Fibroblast of lung (primary cell): ENCODE results near the gene CACNA1A. TPM values are rescaled to one million over a fixed set of nuclear protein-coding genes. Genes with fewer than 3 reads are reported as not detected.

Experiments used
- DNase-seq, 2 donors: peaks; one replicate each; pipeline versions ENCODE4 v3.0.0 to v3.0.0-alpha.2; 2010; ENCODE audit warnings: low read depth in 2 of 2
- H2AFZ ChIP-seq: 2 replicates; pipeline ENCODE4 v1.5.1; 2012; ENCODE audit warnings: low read length, control low read depth, inconsistent platforms
- H3K27ac ChIP-seq: 2 replicates; pipeline ENCODE4 v1.5.1; 2011; ENCODE audit warnings: low read length, control low read depth; ENCODE audit not compliant: insufficient read depth
- H3K27me3 ChIP-seq: 2 replicates; pipeline ENCODE4 v1.5.1; 2011; ENCODE audit warnings: mild to moderate bottlenecking, low read length; ENCODE audit not compliant: control insufficient read depth, insufficient read depth
- H3K36me3 ChIP-seq: 2 replicates; pipeline ENCODE4 v1.5.1; 2011; ENCODE audit warnings: low read length; ENCODE audit not compliant: control insufficient read depth, insufficient read depth
- H3K4me1 ChIP-seq: 2 replicates; pipeline ENCODE4 v1.5.1; 2011; ENCODE audit warnings: low read length; ENCODE audit not compliant: control insufficient read depth, insufficient read depth; ENCODE audit errors: extremely low read depth
- H3K4me2 ChIP-seq: 2 replicates; pipeline ENCODE4 v1.5.1; 2011; ENCODE audit warnings: low read length, control low read depth; ENCODE audit not compliant: insufficient read depth; ENCODE audit errors: extremely low read depth
- H3K4me3 ChIP-seq, 4 experiments: fragments of 200-600 bp in 1 of 4; sonication (generic) in 1 of 4; replicated peaks in 1 of 4; 2 replicates each; pipeline ENCODE4 v1.5.1; 2011 to 2016; ENCODE audit warnings: low read length in 4 of 4, low read depth in 3 of 4, mild to moderate bottlenecking in 3 of 4, control low read depth in 2 of 4, inconsistent platforms in 1 of 4, mixed read lengths in 1 of 4; ENCODE audit not compliant: insufficient read depth in 1 of 4; ENCODE audit errors: control extremely low read depth in 1 of 4
- H3K79me2 ChIP-seq: 2 replicates; pipeline ENCODE4 v1.5.1; 2012; ENCODE audit warnings: mild to moderate bottlenecking, low read length, inconsistent platforms; ENCODE audit not compliant: control insufficient read depth, insufficient read depth
- H3K9ac ChIP-seq: 2 replicates; pipeline ENCODE4 v1.5.1; 2011; ENCODE audit warnings: mild to moderate bottlenecking, low read length, control low read depth; ENCODE audit not compliant: insufficient read depth
- H3K9me3 ChIP-seq: 2 replicates; pipeline ENCODE4 v1.5.1; 2012; ENCODE audit warnings: low read depth, low read length; ENCODE audit not compliant: control insufficient read depth, insufficient read depth
- H4K20me1 ChIP-seq: 2 replicates; pipeline ENCODE4 v1.5.1; 2011; ENCODE audit warnings: low read length; ENCODE audit not compliant: control insufficient read depth, insufficient read depth; ENCODE audit errors: extremely low read depth
- EZH2 ChIP-seq: IDR thresholded peaks from 2 replicates; pipeline ENCODE4 v1.5.1; 2012; ENCODE audit warnings: low read length, control low read depth, mild to moderate bottlenecking; ENCODE audit errors: missing control alignments
- polyA plus RNA-seq, 2 donors: library from polyadenylated mRNA; depleted of rRNA in 1 of 2; stranded (reverse) in 1 of 2; unstranded in 1 of 2; fragments of >200 nt; gene quantifications; 2 replicates each; pipeline ENCODE4 v1.2.1, GENCODE V29; 2011 to 2012; ENCODE audit warnings: missing spikeins in 1 of 2
- total RNA-seq: library from RNA; depleted of rRNA; stranded (reverse); fragments of >200 nt; gene quantifications from 2 replicates; pipeline ENCODE4 v1.2.1, GENCODE V29; 2014
- TF ChIP-seq, protein P1 (sequence below), 2 donors: IDR thresholded peaks in 1 of 2; conservative IDR thresholded peaks in 1 of 2; 1 replicate in 1 of 2; 2 replicates in 1 of 2; pipeline ENCODE4 v1.5.1; 2011 to 2012; ENCODE audit warnings: low read length in 2 of 2, control low read depth in 1 of 2, inconsistent platforms in 1 of 2, low read depth in 1 of 2, mild to moderate bottlenecking in 1 of 2

CACNA1A gene
- total and polyA plus RNA-seq, 2 donors (not counting 1 experiment from before 2014, with no cell fraction given) = 0.96 to 9.7 TPM

DNA sequence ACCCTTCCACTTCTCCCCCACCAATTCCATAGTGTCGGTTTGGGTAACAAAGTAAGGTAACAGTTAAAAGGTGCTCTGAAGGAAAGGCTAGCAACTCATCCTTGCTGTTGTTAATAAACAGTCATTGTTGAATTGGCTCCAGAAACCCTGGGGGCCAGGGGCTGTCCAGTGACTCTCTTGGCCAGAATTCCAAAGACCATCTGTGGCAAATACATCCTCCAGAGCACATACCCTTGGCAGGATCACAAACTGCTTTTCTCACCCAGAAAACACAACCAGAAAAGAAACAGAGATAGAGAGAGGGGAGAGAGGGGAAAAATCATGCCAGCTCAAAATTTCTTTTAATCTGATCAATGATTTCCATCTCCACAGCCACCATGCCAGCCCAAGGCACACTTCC, 22.1 kb downstream of the CACNA1A start:
- Histone ChIP-seq H2AFZ (no peak overlapping the region), H3K4me3 (no peak overlapping the region), H4K20me1 (no peaks in the 10 kb centered on the region), H3K79me2 (no peaks in the 10 kb centered on the region), H3K4me1 (no peaks in the 10 kb centered on the region), H3K36me3 (no peaks in the 10 kb centered on the region), H3K27me3 (no peaks in the 10 kb centered on the region), H3K4me2 (no peak overlapping the region), H3K27ac (no peak overlapping the region), H3K9me3 (no peaks in the 10 kb centered on the region), H3K9ac (no peak overlapping the region)
- no peak for DNase-seq
- TF ChIP-seq EZH2 = no peak
- TF ChIP-seq, protein P1, sequence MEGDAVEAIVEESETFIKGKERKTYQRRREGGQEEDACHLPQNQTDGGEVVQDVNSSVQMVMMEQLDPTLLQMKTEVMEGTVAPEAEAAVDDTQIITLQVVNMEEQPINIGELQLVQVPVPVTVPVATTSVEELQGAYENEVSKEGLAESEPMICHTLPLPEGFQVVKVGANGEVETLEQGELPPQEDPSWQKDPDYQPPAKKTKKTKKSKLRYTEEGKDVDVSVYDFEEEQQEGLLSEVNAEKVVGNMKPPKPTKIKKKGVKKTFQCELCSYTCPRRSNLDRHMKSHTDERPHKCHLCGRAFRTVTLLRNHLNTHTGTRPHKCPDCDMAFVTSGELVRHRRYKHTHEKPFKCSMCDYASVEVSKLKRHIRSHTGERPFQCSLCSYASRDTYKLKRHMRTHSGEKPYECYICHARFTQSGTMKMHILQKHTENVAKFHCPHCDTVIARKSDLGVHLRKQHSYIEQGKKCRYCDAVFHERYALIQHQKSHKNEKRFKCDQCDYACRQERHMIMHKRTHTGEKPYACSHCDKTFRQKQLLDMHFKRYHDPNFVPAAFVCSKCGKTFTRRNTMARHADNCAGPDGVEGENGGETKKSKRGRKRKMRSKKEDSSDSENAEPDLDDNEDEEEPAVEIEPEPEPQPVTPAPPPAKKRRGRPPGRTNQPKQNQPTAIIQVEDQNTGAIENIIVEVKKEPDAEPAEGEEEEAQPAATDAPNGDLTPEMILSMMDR (conservative IDR thresholded peaks at IDR 0.05 in 1 of 2, IDR thresholded peaks at IDR 0.05 in 1 of 2; ENCODE audit: low read depth in 1 of 2, low read length in 2 of 2) = no peak

DNA sequence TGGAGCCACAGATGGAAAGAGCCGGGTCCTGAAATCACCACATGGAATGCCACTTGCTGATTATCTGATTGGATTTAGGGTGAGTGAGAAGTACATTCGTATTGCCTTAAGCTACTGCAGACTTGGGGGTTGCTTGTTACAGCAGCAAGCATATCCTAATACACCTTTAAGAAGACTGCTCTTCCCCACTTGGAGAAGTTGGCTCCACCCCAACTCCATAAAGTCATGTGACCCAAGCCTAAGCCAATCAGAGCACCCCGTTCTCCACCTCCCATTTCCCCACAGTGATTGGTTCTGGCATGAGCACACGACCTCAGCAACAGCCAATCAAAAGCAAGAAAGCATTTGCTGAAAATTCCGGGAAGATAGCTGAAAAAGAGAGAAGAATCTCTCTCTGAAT, 23.1 kb downstream of the CACNA1A start:
- no peaks in the 10 kb centered on the region for H4K20me1 ChIP-seq
- no peak overlapping the region for H2AFZ ChIP-seq
- no peaks in the 10 kb centered on the region for H3K36me3 ChIP-seq
- no peak overlapping the region for H3K4me3 ChIP-seq
- TF ChIP-seq, protein P1 (conservative IDR thresholded peaks at IDR 0.05 in 1 of 2, IDR thresholded peaks at IDR 0.05 in 1 of 2; ENCODE audit: low read depth in 1 of 2, low read length in 2 of 2) = no peak
- no peak for TF ChIP-seq EZH2
- no peaks in the 10 kb centered on the region for H3K27me3 ChIP-seq
- H3K79me2 ChIP-seq = no peaks in the 10 kb centered on the region
- H3K27ac ChIP-seq = no peak overlapping the region
- no peak overlapping the region for H3K4me2 ChIP-seq
- DNase-seq = no peak
- H3K4me1 ChIP-seq = no peaks in the 10 kb centered on the region
- H3K9ac ChIP-seq = no peak overlapping the region
- H3K9me3 ChIP-seq = no peaks in the 10 kb centered on the region

DNA sequence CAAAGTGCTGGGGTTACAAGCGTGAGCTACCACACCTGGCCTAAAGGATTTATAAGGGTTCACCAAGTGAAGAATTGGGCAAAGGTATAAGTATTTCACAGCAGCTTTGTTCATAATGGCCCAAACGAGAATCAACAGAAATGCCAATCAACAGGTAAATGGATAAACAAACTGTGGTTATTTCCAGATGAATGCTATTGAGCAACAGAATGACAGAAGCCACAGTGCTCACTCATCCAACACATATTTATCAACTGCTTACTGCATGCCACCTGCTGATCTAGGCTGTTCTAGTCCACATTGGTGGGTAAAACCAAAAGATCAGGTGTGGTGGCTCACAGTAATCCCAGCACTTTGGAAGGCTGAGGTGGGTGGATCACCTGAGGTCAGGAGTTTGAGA, 27.7 kb downstream of the CACNA1A start:
- H3K9me3 ChIP-seq = no peaks in the 10 kb centered on the region
- H2AFZ ChIP-seq = no peak overlapping the region
- H3K27me3 ChIP-seq = no peaks in the 10 kb centered on the region
- no peaks in the 10 kb centered on the region for H4K20me1 ChIP-seq
- no peaks in the 10 kb centered on the region for H3K79me2 ChIP-seq
- no peak overlapping the region for H3K9ac ChIP-seq
- no peaks in the 10 kb centered on the region for H3K36me3 ChIP-seq
- no peak overlapping the region for H3K4me2 ChIP-seq
- no peak overlapping the region for H3K27ac ChIP-seq
- no peak for DNase-seq
- no peaks in the 10 kb centered on the region for H3K4me1 ChIP-seq
- TF ChIP-seq EZH2 = no peak
- TF ChIP-seq, protein P1 (conservative IDR thresholded peaks at IDR 0.05 in 1 of 2, IDR thresholded peaks at IDR 0.05 in 1 of 2; ENCODE audit: low read depth in 1 of 2, low read length in 2 of 2) = no peak
- H3K4me3 ChIP-seq = no peak overlapping the region
